ENCODE results near the gene C20orf204. TPM values are rescaled to one million over a fixed set of nuclear protein-coding genes. Genes with fewer than 3 reads are reported as not detected.

C20orf204 gene
- total RNA-seq, 3 donors from 2014 or later (not counting 1 experiment from before 2014, with no cell fraction given) = 4.3 to 5.5 (median 5.3) TPM

- H3K27ac ChIP-seq (ENCODE audit: low read length) = peak within 1 kb of the TSS; percentile 6
- H3K27me3 ChIP-seq (ENCODE audit: control insufficient read depth, insufficient read depth, low read length) = no peaks in the 10 kb centered on the region
- Mint-ChIP-seq H3K27ac (peak within 1 kb of the TSS in 1 of 2 donors; percentile 87), H3K36me3 (no peaks in the 10 kb centered on the region), H3K4me3 (peak within 1 kb of the TSS; percentile 86), H3K27me3 (ENCODE audit: low read depth in 2 of 2) (no peaks in the 10 kb centered on the region), H3K9me3 (no peaks in the 10 kb centered on the region), H3K4me1 (peaks cover 33 to 56% of the 10 kb centered on the region in 2 donors)
- peaks cover 60% of the 10 kb centered on the region for H3K4me1 ChIP-seq (ENCODE audit: control insufficient read depth, insufficient read depth, low read length)
- ATAC-seq = peak; percentile 82 to 92 (median 86)
- intact Hi-C loops (cut with micrococcal nuclease) = no loop called here
- WGBS (ENCODE audit: insufficient coverage) = 12% methylated on average over 85 of the region's 85 CpGs
- H3K36me3 ChIP-seq (ENCODE audit: control insufficient read depth, insufficient read depth, low read length) = no peaks in the 10 kb centered on the region
- peak within 1 kb of the TSS; percentile 47 for H3K4me3 ChIP-seq (ENCODE audit: low read length)
- peak; percentile 87 to 96 for DNase-seq
- TF ChIP-seq CTCF (IDR thresholded peaks at IDR 0.05) = no peak
- H3K9me3 ChIP-seq (ENCODE audit: control insufficient read depth, insufficient read depth, low read length) = no peaks in the 10 kb centered on the region
Observed at GRCh38 chr20:64062596-64063388, 26.8 kb downstream of the C20orf204 start, which contains the start of gene TCEA2. TSS of gene TCEA2 (plus strand) at chr20:64063198. CDS start at chr20:64063313, 115 bp downstream.

- TF ChIP-seq CTCF (IDR thresholded peaks at IDR 0.05) = no peak
- H3K4me3 Mint-ChIP-seq = peak overlapping the region; percentile 86
- no peaks in the 10 kb centered on the region for H3K27me3 Mint-ChIP-seq (ENCODE audit: low read depth in 2 of 2)
- Histone ChIP-seq H3K27ac (ENCODE audit: low read length) (no peak overlapping the region), H3K36me3 (ENCODE audit: control insufficient read depth, insufficient read depth, low read length) (no peaks in the 10 kb centered on the region), H3K9me3 (ENCODE audit: control insufficient read depth, insufficient read depth, low read length) (no peaks in the 10 kb centered on the region), H3K4me3 (ENCODE audit: low read length) (peak overlapping the region; percentile 47), H3K4me1 (ENCODE audit: control insufficient read depth, insufficient read depth, low read length) (peaks cover 62% of the 10 kb centered on the region), H3K27me3 (ENCODE audit: control insufficient read depth, insufficient read depth, low read length) (no peaks in the 10 kb centered on the region)
- H3K36me3 Mint-ChIP-seq = no peaks in the 10 kb centered on the region
- DNase-seq (peak in 1 of 2 donors; percentile 25), ATAC-seq (no peak)
- H3K27ac Mint-ChIP-seq = peak overlapping the region in 1 of 2 donors; percentile 87
- 11% methylated on average over 50 of the region's 51 CpGs for WGBS (ENCODE audit: insufficient coverage)
- intact Hi-C loops (cut with micrococcal nuclease) = no loop called here
- H3K9me3 Mint-ChIP-seq = no peaks in the 10 kb centered on the region
- peaks cover 30 to 56% of the 10 kb centered on the region in 2 donors for H3K4me1 Mint-ChIP-seq
Observed at GRCh38 chr20:64063389-64064144, 27.6 kb downstream of the C20orf204 start.

- peaks cover 68% of the 10 kb centered on the region for H3K4me1 ChIP-seq (ENCODE audit: control insufficient read depth, insufficient read depth, low read length)
- H3K4me3 ChIP-seq (ENCODE audit: low read length) = no peak overlapping the region
- H3K36me3 ChIP-seq (ENCODE audit: control insufficient read depth, insufficient read depth, low read length) = no peaks in the 10 kb centered on the region
- Mint-ChIP-seq H3K9me3 (no peaks in the 10 kb centered on the region), H3K27me3 (ENCODE audit: low read depth in 2 of 2) (no peaks in the 10 kb centered on the region), H3K36me3 (no peaks in the 10 kb centered on the region), H3K27ac (peak overlapping the region in 1 of 2 donors; percentile 87), H3K4me3 (peak overlapping the region; percentile 86), H3K4me1 (peaks cover 30 to 62% of the 10 kb centered on the region in 2 donors)
- intact Hi-C loops (cut with micrococcal nuclease) = no loop called here
- DNase-seq (no peak), ATAC-seq (no peak)
- no peak for TF ChIP-seq CTCF (IDR thresholded peaks at IDR 0.05)
- WGBS (ENCODE audit: insufficient coverage) = 74% methylated on average over 12 of the region's 12 CpGs
- no peaks in the 10 kb centered on the region for H3K9me3 ChIP-seq (ENCODE audit: control insufficient read depth, insufficient read depth, low read length)
- no peaks in the 10 kb centered on the region for H3K27me3 ChIP-seq (ENCODE audit: control insufficient read depth, insufficient read depth, low read length)
- H3K27ac ChIP-seq (ENCODE audit: low read length) = no peak overlapping the region
Observed at GRCh38 chr20:64064145-64064698, 28.2 kb downstream of the C20orf204 start.
